RWPE2 (cell line): Measurements from ENCODE around the gene DIPK1A.

Experiments used
- ATAC-seq: fragments of 200-7000 bp; cut with Tn5 transposase; 3 replicates; pipeline ENCODE4 v1.9.1; 2021; ENCODE audit warnings: low read depth
- DNase-seq: peaks from one replicate; pipeline ENCODE4 v3.0.0-alpha.2; 2020; ENCODE audit warnings: low spot score
- H3K27ac ChIP-seq: fragments of 450-650 bp; 2 replicates; pipeline ENCODE4 v1.5.1; 2017; ENCODE audit warnings: mild to moderate bottlenecking; ENCODE audit not compliant: poor library complexity, severe bottlenecking
- H3K27me3 ChIP-seq: fragments of 250-450 bp; sonication (Bioruptor Pico); 2 replicates; pipeline ENCODE4 v1.5.1; 2021; ENCODE audit warnings: mild to moderate bottlenecking, moderate library complexity; ENCODE audit not compliant: insufficient read depth, poor library complexity, severe bottlenecking
- H3K36me3 ChIP-seq: fragments of 250-450 bp; sonication (Bioruptor Pico); 2 replicates; pipeline ENCODE4 v1.5.1; 2020; ENCODE audit warnings: low read depth, mild to moderate bottlenecking, moderate library complexity
- H3K4me1 ChIP-seq: fragments of 250-450 bp; sonication (Bioruptor Pico); 2 replicates; pipeline ENCODE4 v1.5.1; 2021; ENCODE audit warnings: mild to moderate bottlenecking, moderate library complexity; ENCODE audit not compliant: insufficient read depth, poor library complexity, severe bottlenecking
- H3K4me3 ChIP-seq: fragments of 250-450 bp; sonication (Bioruptor Pico); 2 replicates; pipeline ENCODE4 v1.5.1; 2021; ENCODE audit warnings: mild to moderate bottlenecking, moderate library complexity; ENCODE audit not compliant: severe bottlenecking
- H3K9me3 ChIP-seq: fragments of 250-450 bp; sonication (Bioruptor Pico); 2 replicates; pipeline ENCODE4 v1.5.1; 2021; ENCODE audit warnings: mild to moderate bottlenecking, moderate library complexity; ENCODE audit not compliant: severe bottlenecking
- TF ChIP-seq, protein P1 (sequence below): fragments of 450-650 bp; IDR thresholded peaks from one replicate; pipeline ENCODE4 v1.5.1; 2017; ENCODE audit warnings: mild to moderate bottlenecking, moderate library complexity; ENCODE audit not compliant: poor library complexity, severe bottlenecking

The DIPK1A gene

GRCh38 chr1:92961131-92961895 is at the start of gene DIPK1A:
Gene DIPK1A (minus strand): TSS chr1:92961462. CDS start chr1:92961429, 33 bp downstream.
- peaks cover 3% of the 10 kb centered on the region for H3K4me1 ChIP-seq
- DNase-seq (peak; percentile 78), ATAC-seq (peak; percentile 61)
- H3K36me3 ChIP-seq, result no peaks in the 10 kb centered on the region
- TF ChIP-seq, protein P1, sequence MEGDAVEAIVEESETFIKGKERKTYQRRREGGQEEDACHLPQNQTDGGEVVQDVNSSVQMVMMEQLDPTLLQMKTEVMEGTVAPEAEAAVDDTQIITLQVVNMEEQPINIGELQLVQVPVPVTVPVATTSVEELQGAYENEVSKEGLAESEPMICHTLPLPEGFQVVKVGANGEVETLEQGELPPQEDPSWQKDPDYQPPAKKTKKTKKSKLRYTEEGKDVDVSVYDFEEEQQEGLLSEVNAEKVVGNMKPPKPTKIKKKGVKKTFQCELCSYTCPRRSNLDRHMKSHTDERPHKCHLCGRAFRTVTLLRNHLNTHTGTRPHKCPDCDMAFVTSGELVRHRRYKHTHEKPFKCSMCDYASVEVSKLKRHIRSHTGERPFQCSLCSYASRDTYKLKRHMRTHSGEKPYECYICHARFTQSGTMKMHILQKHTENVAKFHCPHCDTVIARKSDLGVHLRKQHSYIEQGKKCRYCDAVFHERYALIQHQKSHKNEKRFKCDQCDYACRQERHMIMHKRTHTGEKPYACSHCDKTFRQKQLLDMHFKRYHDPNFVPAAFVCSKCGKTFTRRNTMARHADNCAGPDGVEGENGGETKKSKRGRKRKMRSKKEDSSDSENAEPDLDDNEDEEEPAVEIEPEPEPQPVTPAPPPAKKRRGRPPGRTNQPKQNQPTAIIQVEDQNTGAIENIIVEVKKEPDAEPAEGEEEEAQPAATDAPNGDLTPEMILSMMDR, result no peak
- H3K27ac ChIP-seq, result peak within 1 kb of the TSS; percentile 75
- peak within 1 kb of the TSS; percentile 53 for H3K4me3 ChIP-seq
- no peaks in the 10 kb centered on the region for H3K27me3 ChIP-seq
- H3K9me3 ChIP-seq, result no peaks in the 10 kb centered on the region

DNA sequence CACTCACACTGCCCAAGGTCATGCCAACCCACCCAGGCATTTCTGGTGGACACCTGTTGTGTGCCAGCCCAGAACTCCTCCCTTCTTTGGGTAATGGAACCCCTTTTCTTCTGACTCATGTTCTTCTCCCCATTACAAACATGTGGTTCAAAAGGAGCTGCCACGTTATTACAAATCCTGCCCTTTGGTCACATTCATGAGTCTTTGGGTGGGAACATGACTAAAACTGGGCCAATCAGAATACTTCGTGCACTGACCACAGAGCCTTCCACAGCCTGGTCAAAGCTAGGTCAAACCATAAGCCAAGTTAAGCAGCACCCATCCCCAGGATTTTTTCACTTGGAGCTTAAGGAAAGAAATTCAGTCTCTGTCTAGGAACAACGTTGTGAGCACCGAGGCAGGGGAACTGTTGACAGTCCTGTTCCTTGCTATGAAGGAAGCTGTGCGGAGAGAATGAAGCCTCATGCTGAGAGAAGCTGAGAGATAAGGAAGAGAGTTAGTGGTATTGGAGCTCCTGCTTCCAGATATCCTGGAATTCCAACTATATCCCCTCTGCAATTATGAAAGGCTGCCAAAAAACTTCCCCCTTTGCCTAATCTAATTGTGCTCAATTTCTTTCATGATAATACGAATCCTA is 46.8 kb upstream of the DIPK1A start:
- no peaks in the 10 kb centered on the region for H3K4me1 ChIP-seq
- no peaks in the 10 kb centered on the region for H3K36me3 ChIP-seq
- TF ChIP-seq, protein P1, result no peak
- ATAC-seq (no peak), DNase-seq (no peak)
- no peak overlapping the region for H3K27ac ChIP-seq
- no peak overlapping the region for H3K4me3 ChIP-seq
- no peaks in the 10 kb centered on the region for H3K9me3 ChIP-seq
- peaks cover 4% of the 10 kb centered on the region for H3K27me3 ChIP-seq

DNA sequence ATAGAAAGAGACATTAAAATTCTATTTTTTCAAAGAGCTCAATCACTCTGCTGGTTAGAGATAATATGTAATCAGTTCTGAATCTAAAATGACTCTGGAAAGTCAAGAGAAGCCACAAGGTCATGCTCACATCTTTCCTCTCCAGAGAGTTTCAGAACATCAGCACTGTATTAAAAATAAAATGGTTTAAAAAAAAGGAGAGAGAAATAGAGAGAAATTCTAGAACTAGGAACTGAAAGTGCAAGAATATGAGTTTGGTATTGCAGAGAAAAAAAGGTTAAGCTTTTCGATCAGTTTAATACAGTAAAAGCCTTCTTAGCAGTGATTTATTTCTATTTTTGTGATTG is 44.0 kb upstream of the DIPK1A start:
- H3K36me3 ChIP-seq, result no peaks in the 10 kb centered on the region
- H3K27me3 ChIP-seq, result peaks cover 4% of the 10 kb centered on the region
- H3K27ac ChIP-seq, result no peak overlapping the region
- ATAC-seq, result no peak
- no peaks in the 10 kb centered on the region for H3K9me3 ChIP-seq
- H3K4me1 ChIP-seq, result peaks cover 12% of the 10 kb centered on the region
- TF ChIP-seq, protein P1, result no peak
- DNase-seq, result no peak
- no peak overlapping the region for H3K4me3 ChIP-seq

GRCh38 chr1:93004566-93005251 is 43.4 kb upstream of the DIPK1A start:
- Histone ChIP-seq H3K27me3 (peaks cover 4% of the 10 kb centered on the region), H3K36me3 (no peaks in the 10 kb centered on the region), H3K27ac (no peak overlapping the region), H3K4me3 (no peak overlapping the region), H3K9me3 (no peaks in the 10 kb centered on the region), H3K4me1 (peaks cover 14% of the 10 kb centered on the region)
- no peak for ATAC-seq
- TF ChIP-seq, protein P1, result no peak
- DNase-seq, result no peak

GRCh38 chr1:93003981-93004380 is 42.7 kb upstream of the DIPK1A start:
- Histone ChIP-seq H3K27me3 (peaks cover 4% of the 10 kb centered on the region), H3K36me3 (no peaks in the 10 kb centered on the region), H3K27ac (no peak overlapping the region), H3K4me3 (no peak overlapping the region), H3K4me1 (peaks cover 14% of the 10 kb centered on the region), H3K9me3 (no peaks in the 10 kb centered on the region)
- ATAC-seq (no peak), DNase-seq (no peak)
- TF ChIP-seq, protein P1, result no peak
